ENCODE results near the gene TOP2B. TPM values are rescaled to one million over a fixed set of nuclear protein-coding genes. Genes with fewer than 3 reads are reported as not detected.

TOP2B gene
- total RNA-seq, 2 donors from 2014 or later = 71.2 to 85.9 TPM

DNA sequence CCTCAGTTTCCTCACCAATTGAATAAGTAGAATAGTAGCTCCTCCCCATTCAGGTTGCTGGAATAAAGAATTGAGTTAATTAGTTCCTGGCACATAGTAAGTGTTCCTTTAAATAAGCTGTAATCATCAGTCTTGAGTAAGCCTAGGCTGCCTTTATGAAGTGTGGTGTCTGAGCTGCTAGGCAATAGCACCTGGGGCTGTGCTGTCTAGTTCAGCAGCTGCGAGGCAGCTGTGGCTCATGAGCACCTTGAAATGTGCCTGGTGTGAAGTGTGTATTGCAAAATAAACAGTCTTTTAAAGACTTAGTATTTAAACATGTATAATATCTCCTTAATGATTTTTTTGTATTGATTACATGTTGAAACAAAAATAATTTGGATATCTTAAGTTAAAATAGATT lies 77.6 kb downstream of the TOP2B start:
- no peak overlapping the region for H3K4me3 Mint-ChIP-seq
- peaks cover 11% of the 10 kb centered on the region for H3K27me3 Mint-ChIP-seq
- no peak for ATAC-seq (replicated peaks)
- no peaks in the 10 kb centered on the region for H3K4me1 Mint-ChIP-seq
- H3K36me3 Mint-ChIP-seq (ENCODE audit: low read depth) = no peaks in the 10 kb centered on the region
- no peaks in the 10 kb centered on the region for H3K9me3 Mint-ChIP-seq
- no peak overlapping the region for H3K27ac Mint-ChIP-seq

DNA sequence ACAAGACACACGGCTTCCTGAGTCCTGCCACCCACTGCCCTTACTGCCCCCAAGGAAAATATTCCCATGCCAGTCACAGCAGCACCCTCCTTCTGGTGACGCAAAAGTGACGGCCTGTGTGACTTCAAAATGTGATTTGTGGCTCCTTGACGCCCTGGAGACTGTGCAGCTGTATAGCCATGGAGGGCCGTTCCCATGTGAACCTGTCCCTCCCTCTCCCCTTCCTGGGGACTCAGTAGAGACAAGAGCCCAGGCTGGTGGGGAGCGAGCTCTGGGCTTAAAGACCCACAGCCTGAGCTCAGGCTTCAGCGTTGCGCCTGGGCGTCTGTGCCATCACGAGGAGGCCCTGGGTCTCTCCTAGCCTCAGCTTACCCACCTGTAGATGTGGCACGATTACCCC lies 78.2 kb downstream of the TOP2B start:
- no peaks in the 10 kb centered on the region for H3K9me3 Mint-ChIP-seq
- no peak for ATAC-seq (replicated peaks)
- H3K4me1 Mint-ChIP-seq = no peaks in the 10 kb centered on the region
- no peak overlapping the region for H3K4me3 Mint-ChIP-seq
- no peak overlapping the region for H3K27ac Mint-ChIP-seq
- peaks cover 11% of the 10 kb centered on the region for H3K27me3 Mint-ChIP-seq
- no peaks in the 10 kb centered on the region for H3K36me3 Mint-ChIP-seq (ENCODE audit: low read depth)

DNA sequence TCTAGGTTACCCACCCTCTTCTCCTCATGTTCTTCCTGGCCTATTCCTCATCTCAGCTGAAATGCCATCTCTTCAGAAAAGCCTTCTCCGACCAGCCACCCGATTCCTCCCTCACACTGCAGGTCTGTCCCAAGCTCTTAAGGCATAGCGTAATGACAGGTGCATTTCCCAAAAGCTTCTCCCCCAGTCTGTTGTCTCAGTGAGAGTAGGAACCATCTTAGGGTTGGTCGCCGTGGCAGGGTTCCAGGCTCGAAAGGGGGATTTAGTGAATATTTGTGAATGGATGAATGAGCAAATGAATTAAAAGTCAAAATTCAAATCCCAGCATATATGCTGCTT lies 78.6 kb downstream of the TOP2B start:
- Mint-ChIP-seq H3K27ac (no peak overlapping the region), H3K4me1 (no peaks in the 10 kb centered on the region), H3K36me3 (ENCODE audit: low read depth) (no peaks in the 10 kb centered on the region), H3K4me3 (no peak overlapping the region), H3K27me3 (peaks cover 11% of the 10 kb centered on the region), H3K9me3 (no peaks in the 10 kb centered on the region)
- ATAC-seq (replicated peaks) = no peak

DNA sequence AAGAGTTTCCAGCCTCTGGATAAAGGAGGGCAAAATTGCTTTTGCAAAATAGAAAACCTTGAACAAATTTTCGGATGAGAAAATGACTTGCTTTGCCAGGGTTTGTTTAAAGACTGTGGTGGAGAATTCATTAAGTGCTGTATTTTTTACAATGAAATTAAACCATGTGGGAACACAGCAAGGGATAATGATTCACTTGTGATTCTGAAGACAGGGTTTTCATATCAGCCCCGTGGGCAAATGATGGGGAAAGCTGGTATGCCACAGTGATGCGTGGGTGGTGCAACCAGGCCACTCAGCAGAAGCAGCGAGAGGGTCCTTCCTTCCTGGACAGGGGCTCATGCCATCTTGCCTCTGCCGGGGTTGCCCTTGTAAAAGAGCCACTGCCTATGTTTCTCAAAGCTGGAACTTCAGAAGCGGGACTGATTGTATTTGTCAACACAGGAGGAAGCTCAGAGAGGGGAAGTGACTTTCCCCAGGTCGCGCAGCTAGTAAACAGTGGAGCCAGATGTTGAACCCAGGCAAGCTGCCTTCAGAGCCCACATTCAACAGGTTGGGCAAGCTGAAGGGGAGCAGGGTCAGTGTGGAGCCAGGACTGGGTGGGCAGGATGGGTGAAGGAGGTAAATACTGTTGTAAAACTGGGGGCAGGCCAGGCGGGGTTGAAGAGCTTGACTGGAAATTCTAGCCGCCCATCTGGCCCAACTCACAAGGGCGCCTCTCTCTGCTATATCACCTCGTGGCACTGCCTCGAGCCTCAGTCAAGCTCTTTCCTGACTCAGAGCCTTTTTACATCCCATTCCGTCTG lies 79.1 kb downstream of the TOP2B start:
- peaks cover 11% of the 10 kb centered on the region for H3K27me3 Mint-ChIP-seq
- no peaks in the 10 kb centered on the region for H3K9me3 Mint-ChIP-seq
- H3K4me1 Mint-ChIP-seq = no peaks in the 10 kb centered on the region
- H3K27ac Mint-ChIP-seq = no peak overlapping the region
- H3K36me3 Mint-ChIP-seq (ENCODE audit: low read depth) = no peaks in the 10 kb centered on the region
- H3K4me3 Mint-ChIP-seq = no peak overlapping the region
- no peak for ATAC-seq (replicated peaks)

DNA sequence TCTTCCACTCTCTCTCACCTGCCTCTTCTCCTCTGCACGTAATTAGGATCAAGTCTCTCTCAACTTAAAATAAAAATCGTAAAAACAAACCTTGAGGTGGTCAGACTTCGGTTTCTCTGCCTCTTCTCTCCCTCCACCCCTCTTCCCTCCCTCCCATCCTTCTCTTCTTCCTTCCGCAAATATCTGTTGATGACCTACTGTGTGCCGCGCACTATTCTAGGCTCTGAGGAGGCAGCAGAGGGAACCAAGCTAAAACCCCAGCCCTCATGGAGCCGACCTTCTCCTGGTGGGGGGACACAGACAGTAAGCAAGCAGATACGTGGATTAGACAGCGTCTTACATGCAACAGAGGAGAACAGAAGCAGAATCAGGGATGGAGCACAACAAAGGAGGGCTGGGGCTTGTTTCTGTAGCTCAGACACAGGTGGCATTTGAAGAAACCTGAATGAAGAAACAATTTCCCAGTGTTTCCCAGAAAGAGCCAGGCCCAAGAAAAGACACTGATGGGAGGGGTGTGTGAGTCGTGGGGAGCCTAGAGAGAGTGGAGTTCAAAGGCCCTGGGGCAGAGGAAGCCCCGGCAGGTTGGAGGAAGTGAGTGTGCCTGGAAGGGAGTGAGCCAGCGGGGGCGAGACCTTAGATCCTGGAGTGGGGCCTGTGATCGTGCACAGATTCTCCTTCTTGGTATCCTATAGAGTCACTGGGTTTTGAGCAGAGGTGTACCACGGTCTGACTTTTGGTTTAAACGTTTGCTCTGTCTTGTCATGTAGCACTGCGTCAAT lies 80.5 kb downstream of the TOP2B start:
- Mint-ChIP-seq H3K4me3 (no peak overlapping the region), H3K36me3 (ENCODE audit: low read depth) (no peaks in the 10 kb centered on the region), H3K4me1 (no peaks in the 10 kb centered on the region), H3K9me3 (no peaks in the 10 kb centered on the region), H3K27ac (no peak overlapping the region), H3K27me3 (peaks cover 11% of the 10 kb centered on the region)
- ATAC-seq (replicated peaks) = no peak

DNA sequence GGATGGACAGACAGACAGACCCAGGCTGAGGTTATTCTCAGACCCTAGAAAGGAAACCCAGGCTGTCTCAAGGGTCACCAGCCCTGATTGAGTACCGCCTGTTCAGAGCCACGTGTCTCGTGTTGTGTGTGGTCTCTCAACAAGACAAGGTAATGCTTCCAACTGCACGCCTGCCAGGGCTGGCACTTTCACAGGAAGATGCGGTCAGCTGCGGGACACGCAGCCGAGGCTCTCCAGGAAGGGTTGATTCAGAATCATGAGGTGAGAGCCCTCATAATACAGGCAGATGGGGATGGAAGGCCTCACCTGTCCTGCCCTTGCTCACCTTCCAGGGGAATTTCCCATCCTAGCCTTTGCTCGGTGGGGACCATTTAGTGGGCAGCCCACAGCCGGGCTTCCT lies 81.4 kb downstream of the TOP2B start:
- H3K4me3 Mint-ChIP-seq = no peak overlapping the region
- no peak for ATAC-seq (replicated peaks)

DNA sequence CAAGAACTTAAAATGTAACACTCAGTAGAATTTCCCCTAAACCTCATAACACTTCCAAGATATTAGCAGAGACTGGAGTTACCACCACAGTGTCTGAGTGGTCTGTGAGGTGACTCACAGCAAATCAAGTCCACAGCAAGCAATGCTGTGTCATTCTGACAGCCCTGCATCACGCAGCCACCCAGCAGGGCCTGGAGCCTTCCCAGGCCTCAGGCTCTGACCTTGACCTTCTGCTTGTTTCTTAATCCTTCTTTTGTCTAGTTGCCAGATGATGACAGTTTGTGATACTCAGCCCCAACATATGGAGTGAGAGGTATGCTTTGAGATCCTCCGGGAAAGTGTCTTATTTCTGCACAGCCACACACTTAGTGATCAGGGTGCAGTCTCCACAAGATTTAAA lies 82.5 kb downstream of the TOP2B start:
- no peak for ATAC-seq (replicated peaks)
- no peaks in the 10 kb centered on the region for H3K9me3 Mint-ChIP-seq
- peaks cover 18% of the 10 kb centered on the region for H3K27me3 Mint-ChIP-seq
- no peaks in the 10 kb centered on the region for H3K36me3 Mint-ChIP-seq (ENCODE audit: low read depth)
- no peaks in the 10 kb centered on the region for H3K4me1 Mint-ChIP-seq
- no peak overlapping the region for H3K27ac Mint-ChIP-seq
- no peak overlapping the region for H3K4me3 Mint-ChIP-seq

More for the DNA sequence above, 81.4 kb downstream of the TOP2B start:
- H3K4me1 Mint-ChIP-seq = no peaks in the 10 kb centered on the region
- no peak overlapping the region for H3K27ac Mint-ChIP-seq
- H3K27me3 Mint-ChIP-seq = peaks cover 13% of the 10 kb centered on the region
- H3K36me3 Mint-ChIP-seq (ENCODE audit: low read depth) = no peaks in the 10 kb centered on the region
- H3K9me3 Mint-ChIP-seq = no peaks in the 10 kb centered on the region

DNA sequence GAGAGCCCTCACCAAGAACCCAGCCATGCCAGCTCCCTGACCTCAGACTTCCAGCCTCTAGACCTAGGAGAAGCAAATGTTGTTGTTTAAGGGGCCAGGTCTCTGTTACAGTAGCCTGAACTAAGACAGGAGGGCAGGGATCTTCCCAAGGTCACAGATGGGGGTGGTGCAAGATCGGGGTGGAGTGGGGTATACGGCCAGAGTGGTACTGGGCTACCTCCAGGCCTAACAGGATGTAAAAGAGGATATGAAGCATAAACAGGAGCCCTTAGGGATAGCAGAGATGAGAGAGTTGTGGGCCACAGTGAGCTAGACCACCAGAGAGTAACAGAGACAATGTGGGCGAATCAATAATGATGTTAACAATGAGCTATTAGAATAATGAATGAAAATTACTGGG lies 82.9 kb downstream of the TOP2B start:
- H3K4me3 Mint-ChIP-seq = no peak overlapping the region
- H3K9me3 Mint-ChIP-seq = no peaks in the 10 kb centered on the region
- H3K27me3 Mint-ChIP-seq = peaks cover 19% of the 10 kb centered on the region
- no peaks in the 10 kb centered on the region for H3K4me1 Mint-ChIP-seq
- no peak overlapping the region for H3K27ac Mint-ChIP-seq
- no peaks in the 10 kb centered on the region for H3K36me3 Mint-ChIP-seq (ENCODE audit: low read depth)
- no peak for ATAC-seq (replicated peaks)

DNA sequence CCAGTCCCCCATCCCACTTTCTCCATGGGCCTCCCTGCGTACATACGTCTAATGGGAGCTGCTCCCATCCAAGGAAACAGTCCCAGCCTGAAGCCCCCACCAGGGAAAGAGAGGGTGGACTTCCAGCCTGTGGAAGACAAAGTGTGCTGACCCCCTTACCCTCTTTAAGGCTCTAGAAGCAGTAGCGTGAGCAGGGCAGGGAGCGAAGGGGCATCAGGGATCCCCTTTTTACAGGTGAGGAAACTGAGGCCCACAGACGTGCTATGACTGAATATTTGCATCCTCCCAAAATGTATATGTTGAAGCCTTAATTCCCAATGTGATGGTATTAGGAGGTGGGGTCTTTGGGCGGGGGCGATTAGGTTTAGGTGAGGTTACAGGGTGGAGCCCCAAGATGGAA lies 83.4 kb downstream of the TOP2B start:
- H3K9me3 Mint-ChIP-seq = no peaks in the 10 kb centered on the region
- no peaks in the 10 kb centered on the region for H3K36me3 Mint-ChIP-seq (ENCODE audit: low read depth)

DNA sequence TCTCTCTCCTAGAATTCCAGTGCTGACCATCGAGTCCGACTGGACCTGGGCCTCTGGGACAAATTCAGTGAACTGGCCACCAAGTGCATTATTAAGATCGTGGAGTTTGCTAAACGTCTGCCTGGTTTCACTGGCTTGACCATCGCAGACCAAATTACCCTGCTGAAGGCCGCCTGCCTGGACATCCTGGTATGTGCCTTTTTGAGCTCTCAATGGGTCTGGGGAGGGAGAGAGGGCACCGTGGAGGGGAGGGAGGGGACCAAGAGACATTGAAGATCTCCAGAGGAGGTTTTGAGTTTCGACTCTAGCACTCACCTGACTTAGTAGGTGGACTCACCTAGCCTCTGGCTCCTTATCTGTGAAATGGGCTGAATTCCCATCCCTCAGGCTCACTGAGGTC lies 84.2 kb downstream of the TOP2B start:
- no peak overlapping the region for H3K4me3 Mint-ChIP-seq
- no peaks in the 10 kb centered on the region for H3K4me1 Mint-ChIP-seq
- peaks cover 21% of the 10 kb centered on the region for H3K27me3 Mint-ChIP-seq
- no peak for ATAC-seq (replicated peaks)
- no peak overlapping the region for H3K27ac Mint-ChIP-seq
- H3K9me3 Mint-ChIP-seq = no peaks in the 10 kb centered on the region
- no peaks in the 10 kb centered on the region for H3K36me3 Mint-ChIP-seq (ENCODE audit: low read depth)

More for the DNA sequence above, 83.4 kb downstream of the TOP2B start:
- no peak for ATAC-seq (replicated peaks)
- Mint-ChIP-seq H3K4me1 (no peaks in the 10 kb centered on the region), H3K4me3 (no peak overlapping the region), H3K27ac (no peak overlapping the region), H3K27me3 (peaks cover 21% of the 10 kb centered on the region)

DNA sequence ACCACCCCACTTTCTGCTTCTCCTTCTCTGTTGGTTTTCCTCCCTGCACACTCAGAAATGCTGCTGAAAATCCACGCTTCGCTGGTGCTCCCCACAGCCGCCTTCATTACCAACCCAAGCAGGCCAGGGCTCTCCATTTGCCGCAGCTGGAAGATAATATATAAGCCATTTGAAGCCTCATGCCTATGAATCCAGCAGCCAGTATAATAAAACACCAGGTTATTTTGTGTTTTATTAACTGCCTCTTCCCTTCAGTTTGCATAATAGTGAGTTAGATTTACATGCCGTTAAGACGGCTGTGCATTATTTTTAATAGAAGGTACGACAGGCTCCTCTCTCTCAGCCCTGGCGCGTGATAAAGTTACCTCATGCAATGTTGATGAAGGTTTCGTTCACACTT lies 86.6 kb downstream of the TOP2B start:
- no peaks in the 10 kb centered on the region for H3K36me3 Mint-ChIP-seq (ENCODE audit: low read depth)
- H3K4me3 Mint-ChIP-seq = no peak overlapping the region
- ATAC-seq (replicated peaks) = no peak
- H3K27me3 Mint-ChIP-seq = peaks cover 18% of the 10 kb centered on the region
- H3K9me3 Mint-ChIP-seq = no peaks in the 10 kb centered on the region
- H3K27ac Mint-ChIP-seq = no peak overlapping the region
- no peaks in the 10 kb centered on the region for H3K4me1 Mint-ChIP-seq

DNA sequence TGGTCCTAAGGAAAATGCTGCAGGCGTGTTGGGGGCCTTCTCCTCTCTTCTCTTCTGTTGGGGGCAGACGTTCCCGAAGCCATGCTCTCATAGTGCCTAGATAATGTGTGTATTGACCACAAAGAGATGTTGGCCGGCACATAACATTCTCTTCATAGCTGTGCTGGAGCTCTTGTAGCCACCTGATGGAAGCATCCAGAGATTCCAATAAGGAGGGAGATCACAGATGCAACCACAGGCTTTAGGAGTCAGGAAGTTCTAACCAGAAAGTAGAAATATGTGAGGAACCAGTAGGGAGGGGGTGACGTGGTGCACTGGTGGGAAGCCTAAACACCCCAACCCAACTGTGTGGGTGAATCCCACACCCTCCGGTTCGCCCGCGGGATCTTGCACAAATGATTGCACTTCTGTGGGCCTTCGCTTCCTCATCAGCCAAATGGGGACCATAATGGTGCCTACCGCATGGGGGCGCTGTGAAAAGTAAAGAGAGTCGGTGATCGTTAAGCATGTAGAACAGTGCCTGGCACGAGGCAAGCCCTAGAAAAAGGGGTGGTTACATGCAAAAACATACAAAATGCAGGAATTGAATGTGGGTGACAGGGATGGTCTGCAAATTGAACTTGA lies 87.8 kb downstream of the TOP2B start:
- Mint-ChIP-seq H3K27ac (no peak overlapping the region), H3K27me3 (peaks cover 11% of the 10 kb centered on the region), H3K4me1 (no peaks in the 10 kb centered on the region), H3K4me3 (no peak overlapping the region), H3K36me3 (ENCODE audit: low read depth) (no peaks in the 10 kb centered on the region), H3K9me3 (no peaks in the 10 kb centered on the region)
- no peak for ATAC-seq (replicated peaks)

DNA sequence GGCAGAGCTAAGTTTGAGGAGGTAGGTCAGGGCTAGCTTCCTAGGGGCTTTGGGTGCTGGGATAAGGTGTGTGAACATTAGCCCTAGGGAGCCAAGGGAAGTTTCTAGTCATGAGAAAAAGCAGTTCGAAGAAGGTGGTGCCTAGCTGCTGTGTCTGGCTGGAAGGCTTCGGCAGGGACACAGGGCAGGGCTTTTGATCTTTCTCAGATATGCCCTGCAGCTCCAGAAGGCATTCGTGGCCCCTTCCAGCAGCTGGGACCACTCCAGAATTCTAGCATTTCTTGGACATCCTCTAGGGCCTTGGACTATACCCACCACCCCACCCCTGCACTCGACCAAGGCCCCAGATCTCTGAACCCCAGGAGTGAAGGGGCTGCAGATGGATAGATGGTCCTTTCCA lies 88.6 kb downstream of the TOP2B start:
- no peak for ATAC-seq (replicated peaks)
- no peaks in the 10 kb centered on the region for H3K36me3 Mint-ChIP-seq (ENCODE audit: low read depth)

DNA sequence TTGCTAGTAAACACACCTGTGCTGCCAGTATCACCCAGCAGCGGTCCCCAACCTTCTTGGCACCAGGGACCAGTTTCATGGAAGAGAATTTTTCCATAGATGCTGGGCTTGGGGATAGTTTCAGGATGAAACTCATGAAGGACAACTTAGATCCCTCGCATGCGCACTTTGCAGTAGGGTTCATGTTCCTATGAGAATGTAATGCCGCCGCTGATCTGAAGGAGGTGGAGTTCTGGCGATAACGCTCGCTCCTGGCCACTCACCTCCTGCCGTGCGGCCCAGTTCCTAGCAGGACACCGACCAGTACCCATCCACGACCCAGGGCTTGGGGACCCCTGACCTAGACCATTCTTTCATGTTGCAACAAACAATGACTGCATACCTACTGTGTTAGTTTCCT lies 89.7 kb downstream of the TOP2B start:
- no peaks in the 10 kb centered on the region for H3K9me3 Mint-ChIP-seq

More for the DNA sequence above, 88.6 kb downstream of the TOP2B start:
- H3K4me1 Mint-ChIP-seq = no peaks in the 10 kb centered on the region
- no peak overlapping the region for H3K27ac Mint-ChIP-seq
- H3K27me3 Mint-ChIP-seq = peaks cover 11% of the 10 kb centered on the region
- no peak overlapping the region for H3K4me3 Mint-ChIP-seq
- no peaks in the 10 kb centered on the region for H3K9me3 Mint-ChIP-seq

More for the DNA sequence above, 89.7 kb downstream of the TOP2B start:
- no peaks in the 10 kb centered on the region for H3K4me1 Mint-ChIP-seq
- ATAC-seq (replicated peaks) = no peak
- H3K4me3 Mint-ChIP-seq = no peak overlapping the region
- no peaks in the 10 kb centered on the region for H3K36me3 Mint-ChIP-seq (ENCODE audit: low read depth)
- no peak overlapping the region for H3K27ac Mint-ChIP-seq
- H3K27me3 Mint-ChIP-seq = peaks cover 11% of the 10 kb centered on the region
